ENCODE results near the gene TNFAIP2.

GRCh38 chr14:103155010-103155409, 31.7 kb downstream of the TNFAIP2 start:
- TF ChIP-seq CTCF (conservative IDR thresholded peaks at IDR 0.05 in 1 of 2, IDR thresholded peaks at IDR 0.05 in 1 of 2; ENCODE audit: extremely low read depth in 1 of 2, insufficient read depth in 1 of 2, low read depth in 1 of 2, low read length in 2 of 2) (no peak), EZH2 (IDR thresholded peaks at IDR 0.05; ENCODE audit: borderline replicate concordance, low read length) (no peak)
